Upper lobe of left lung (tissue), 6 donors: Measurements from ENCODE around the gene AGRN. TPM values are rescaled to one million over a fixed set of nuclear protein-coding genes. Genes with fewer than 3 reads are reported as not detected.

Experiments used
- ATAC-seq, 2 donors: fragments of 200-7000 bp; cut with Tn5 transposase; one replicate each; pipeline ENCODE4 v1.9.1; 2022; ENCODE audit warnings: mild to moderate bottlenecking in 2 of 2, moderate library complexity in 2 of 2; ENCODE audit not compliant: low FRiP score in 2 of 2
- DNase-seq, 2 donors: peaks; one replicate each; pipeline ENCODE4 v3.0.0-alpha.2; 2019 to 2020
- H3K27ac ChIP-seq, 4 donors: fragments of 200-600 bp; sonication (generic); one replicate each; pipeline ENCODE4 v1.5.1; 2016 to 2019
- H3K27me3 ChIP-seq, 4 donors: fragments of 200-600 bp; sonication (generic); one replicate each; pipeline ENCODE4 v1.5.1; 2017 to 2019
- H3K36me3 ChIP-seq, 4 donors: fragments of 200-600 bp; sonication (generic); one replicate each; pipeline ENCODE4 v1.5.1; 2016 to 2019
- H3K4me1 ChIP-seq, 4 donors: fragments of 200-600 bp; sonication (generic); one replicate each; pipeline ENCODE4 v1.5.1; 2018 to 2019
- H3K4me3 ChIP-seq, 4 donors: fragments of 200-600 bp; sonication (generic); one replicate each; pipeline ENCODE4 v1.5.1; 2017 to 2019; ENCODE audit warnings: mild to moderate bottlenecking in 2 of 4, moderate library complexity in 1 of 4
- H3K9me3 ChIP-seq, 4 donors: fragments of 200-600 bp; sonication (generic); one replicate each; pipeline ENCODE4 v1.5.1; 2018 to 2019
- EP300 ChIP-seq, 4 donors: sonication (generic); formaldehyde crosslinking; IDR thresholded peaks; one replicate each; pipeline ENCODE4 v1.5.1; 2017; ENCODE audit warnings: antibody characterized with exemption in 4 of 4, control low read depth in 2 of 4
- POLR2A ChIP-seq, 4 donors: fragments of 450-650 bp; IDR thresholded peaks; one replicate each; pipeline ENCODE4 v1.5.1; 2016 to 2017; ENCODE audit warnings: antibody characterized with exemption in 4 of 4, mild to moderate bottlenecking in 2 of 4
- POLR2AphosphoS5 ChIP-seq, 2 donors: sonication (generic); formaldehyde crosslinking; IDR thresholded peaks; one replicate each; pipeline ENCODE4 v1.5.1; 2017; ENCODE audit warnings: antibody characterized with exemption in 2 of 2
- WGBS, 2 donors: methylation state at CpG; one replicate each; pipeline ENCODE4 v1.1.5; 2017 to 2018; 5-methylcytosine and 5-hydroxymethylcytosine counted together
- total RNA-seq, 6 donors: library from RNA; depleted of rRNA in 4 of 6; stranded (reverse); fragments of >200 nt in 4 of 6; gene quantifications; one replicate each; pipeline versions ENCODE4 v1.1.0 to v1.2.1, GENCODE V29; 2016 to 2021
- TF ChIP-seq, protein P1 (sequence below), 6 experiments: fragments of 450-650 bp in 4 of 6; fragments of 200-600 bp in 2 of 6; sonication (generic) in 2 of 6; IDR thresholded peaks; one replicate each; pipeline ENCODE4 v1.5.1; 2016 to 2019; ENCODE audit warnings: antibody characterized with exemption in 6 of 6
- donor health status: DM: no; HTN: no; CAD: no; lungs with moderate emphysema.
- donor health status: DM: no; HTN: yes; CAD: no; lungs with severe emphysema.

AGRN gene
- total RNA-seq, 6 donors from 2014 or later: 91.0 to 316 (median 157) TPM

DNA sequence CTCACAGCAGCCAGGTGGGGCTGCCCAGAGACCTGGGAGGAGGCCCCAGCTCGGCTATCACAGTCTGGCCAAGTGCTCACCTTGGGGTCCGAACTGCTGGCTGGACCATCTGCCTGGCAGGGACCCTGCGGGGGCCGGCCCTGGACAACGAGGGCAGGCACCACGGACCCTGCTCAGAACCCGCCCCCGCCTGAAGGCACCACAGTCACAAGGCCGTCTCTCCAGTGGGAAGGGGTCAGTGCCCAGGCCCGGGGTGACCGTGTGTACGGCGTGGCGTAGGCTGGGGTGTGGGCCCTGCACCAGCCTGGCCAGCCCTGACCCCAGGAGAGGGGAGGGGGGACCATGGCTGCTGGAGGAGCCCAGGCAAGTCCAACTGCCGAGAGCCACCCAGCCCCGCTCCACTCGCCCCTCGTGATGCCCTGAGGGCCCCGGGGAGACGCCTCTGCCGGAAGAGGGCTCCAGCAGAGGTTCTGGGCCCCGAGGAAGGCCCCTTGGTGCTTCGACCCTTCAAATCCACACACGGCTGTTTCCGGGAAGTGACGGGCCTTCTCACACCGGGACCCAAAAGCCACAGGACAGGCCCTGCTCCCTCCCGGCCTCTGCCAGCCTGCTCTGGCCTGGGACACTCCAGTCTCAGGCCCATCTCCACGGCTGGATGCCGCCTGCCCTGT is 65.4 kb downstream of the AGRN start:
- peak in 1 of 2 donors; percentile 75 for DNase-seq
- 90 to 100% methylated on average over 7 to 30 of the region's 30 CpGs for whole genome bisulfite sequencing, 2 donors
- no peak for ATAC-seq
- TF ChIP-seq, protein P1, sequence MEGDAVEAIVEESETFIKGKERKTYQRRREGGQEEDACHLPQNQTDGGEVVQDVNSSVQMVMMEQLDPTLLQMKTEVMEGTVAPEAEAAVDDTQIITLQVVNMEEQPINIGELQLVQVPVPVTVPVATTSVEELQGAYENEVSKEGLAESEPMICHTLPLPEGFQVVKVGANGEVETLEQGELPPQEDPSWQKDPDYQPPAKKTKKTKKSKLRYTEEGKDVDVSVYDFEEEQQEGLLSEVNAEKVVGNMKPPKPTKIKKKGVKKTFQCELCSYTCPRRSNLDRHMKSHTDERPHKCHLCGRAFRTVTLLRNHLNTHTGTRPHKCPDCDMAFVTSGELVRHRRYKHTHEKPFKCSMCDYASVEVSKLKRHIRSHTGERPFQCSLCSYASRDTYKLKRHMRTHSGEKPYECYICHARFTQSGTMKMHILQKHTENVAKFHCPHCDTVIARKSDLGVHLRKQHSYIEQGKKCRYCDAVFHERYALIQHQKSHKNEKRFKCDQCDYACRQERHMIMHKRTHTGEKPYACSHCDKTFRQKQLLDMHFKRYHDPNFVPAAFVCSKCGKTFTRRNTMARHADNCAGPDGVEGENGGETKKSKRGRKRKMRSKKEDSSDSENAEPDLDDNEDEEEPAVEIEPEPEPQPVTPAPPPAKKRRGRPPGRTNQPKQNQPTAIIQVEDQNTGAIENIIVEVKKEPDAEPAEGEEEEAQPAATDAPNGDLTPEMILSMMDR (IDR thresholded peaks at IDR 0.05): no peak
- TF ChIP-seq POLR2A (IDR thresholded peaks at IDR 0.05) (no peak), EP300 (IDR thresholded peaks at IDR 0.05) (no peak), POLR2AphosphoS5 (IDR thresholded peaks at IDR 0.05) (no peak)
- Histone ChIP-seq H3K27ac (no peak overlapping the region), H3K4me1 (peaks cover 1 to 2% (median 1%) of the 10 kb centered on the region in 4 donors), H3K9me3 (no peaks in the 10 kb centered on the region), H3K27me3 (no peaks in the 10 kb centered on the region), H3K4me3 (no peak overlapping the region), H3K36me3 (peaks cover 0 to 17% (median 6%) of the 10 kb centered on the region in 4 donors)

DNA sequence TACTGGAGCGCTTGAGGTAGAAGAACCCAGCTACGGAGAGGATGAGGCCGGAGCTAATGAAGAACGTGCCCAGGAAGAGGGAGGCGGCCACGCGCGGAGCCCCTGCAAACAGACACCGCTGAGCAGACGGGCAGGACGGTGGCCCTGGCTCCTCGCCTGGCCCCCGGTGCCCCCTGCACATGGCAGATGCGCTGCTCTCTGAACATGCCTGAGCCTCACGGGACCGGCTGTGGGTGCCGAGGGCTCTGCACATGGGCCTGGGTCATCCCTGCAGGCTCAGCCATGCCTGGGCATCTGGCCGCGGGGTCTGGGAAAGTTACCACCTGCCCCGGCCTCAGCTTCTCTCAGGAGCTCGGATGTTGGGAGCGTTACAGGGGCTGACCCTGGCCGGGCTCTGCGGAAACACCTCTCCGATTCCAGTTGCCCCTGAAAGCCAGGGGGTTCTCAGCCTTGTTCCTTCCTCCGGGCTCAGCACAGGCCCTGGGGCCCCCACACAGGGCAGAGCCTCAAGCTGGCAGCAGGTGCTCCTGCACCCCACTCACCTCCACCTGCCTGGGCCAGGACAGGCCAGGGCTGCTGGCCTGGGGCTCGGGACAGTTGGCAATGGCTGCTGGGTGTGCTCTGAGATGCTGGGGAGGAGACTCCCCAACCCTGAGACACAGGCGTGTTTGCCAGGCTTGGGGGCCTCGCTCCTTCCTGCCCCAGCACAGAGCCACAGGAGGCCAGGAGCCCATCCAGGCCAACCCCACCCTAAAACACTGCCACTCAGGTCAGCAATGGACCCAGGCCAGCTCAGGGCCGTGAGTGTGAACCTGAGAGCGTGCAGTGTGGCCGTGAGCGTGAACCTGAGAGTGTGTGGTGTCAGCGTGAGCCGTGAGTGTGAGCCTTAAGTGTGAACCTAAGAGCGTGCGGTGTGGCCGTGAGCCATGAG is 66.3 kb downstream of the AGRN start:
- no peaks in the 10 kb centered on the region for H3K9me3 ChIP-seq
- no peaks in the 10 kb centered on the region for H3K4me1 ChIP-seq
- ATAC-seq (no peak), DNase-seq (peak in 1 of 2 donors; percentile 82)
- no peak for TF ChIP-seq EP300 (IDR thresholded peaks at IDR 0.05)
- TF ChIP-seq, protein P1 (IDR thresholded peaks at IDR 0.05): no peak
- TF ChIP-seq POLR2A (IDR thresholded peaks at IDR 0.05): no peak
- TF ChIP-seq POLR2AphosphoS5 (IDR thresholded peaks at IDR 0.05): no peak
- no peak overlapping the region for H3K27ac ChIP-seq
- H3K4me3 ChIP-seq: no peak overlapping the region
- no peaks in the 10 kb centered on the region for H3K27me3 ChIP-seq
- WGBS, 2 donors: 95% methylated on average over 21 to 38 of the region's 38 CpGs
- peaks cover 0 to 17% (median 6%) of the 10 kb centered on the region in 4 donors for H3K36me3 ChIP-seq

DNA sequence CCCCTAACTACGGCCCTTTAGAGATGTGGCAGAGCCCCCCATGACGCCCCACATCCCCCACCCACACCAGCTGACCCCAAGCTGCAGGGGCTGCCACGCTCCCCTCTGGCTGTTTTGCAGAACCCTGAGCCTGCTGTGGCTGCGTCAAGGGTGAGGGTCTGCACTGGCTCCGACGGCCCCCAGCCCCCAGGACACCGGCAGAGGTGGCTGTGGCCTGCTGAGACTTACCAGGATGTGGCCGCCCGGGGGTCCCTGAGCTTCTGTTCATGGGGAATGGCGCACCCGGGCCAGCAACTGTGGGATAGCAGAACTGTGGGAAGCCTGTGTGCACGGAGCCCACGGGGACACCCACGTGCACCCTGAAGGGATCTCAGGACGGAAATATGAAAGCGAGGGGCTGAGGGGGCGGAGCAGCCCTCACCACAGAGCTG is 67.0 kb downstream of the AGRN start:
- Histone ChIP-seq H3K27ac (no peak overlapping the region), H3K27me3 (no peaks in the 10 kb centered on the region), H3K4me3 (no peak overlapping the region), H3K9me3 (no peaks in the 10 kb centered on the region), H3K4me1 (no peaks in the 10 kb centered on the region), H3K36me3 (peaks cover 0 to 17% (median 6%) of the 10 kb centered on the region in 4 donors)
- peak in 1 of 2 donors; percentile 69 for DNase-seq
- ATAC-seq: no peak
- no peak for TF ChIP-seq EP300 (IDR thresholded peaks at IDR 0.05)
- TF ChIP-seq POLR2AphosphoS5 (IDR thresholded peaks at IDR 0.05): no peak
- TF ChIP-seq, protein P1 (IDR thresholded peaks at IDR 0.05): no peak
- no peak for TF ChIP-seq POLR2A (IDR thresholded peaks at IDR 0.05)
- 93 to 94% methylated on average over 5 to 16 of the region's 17 CpGs for WGBS, 2 donors

DNA sequence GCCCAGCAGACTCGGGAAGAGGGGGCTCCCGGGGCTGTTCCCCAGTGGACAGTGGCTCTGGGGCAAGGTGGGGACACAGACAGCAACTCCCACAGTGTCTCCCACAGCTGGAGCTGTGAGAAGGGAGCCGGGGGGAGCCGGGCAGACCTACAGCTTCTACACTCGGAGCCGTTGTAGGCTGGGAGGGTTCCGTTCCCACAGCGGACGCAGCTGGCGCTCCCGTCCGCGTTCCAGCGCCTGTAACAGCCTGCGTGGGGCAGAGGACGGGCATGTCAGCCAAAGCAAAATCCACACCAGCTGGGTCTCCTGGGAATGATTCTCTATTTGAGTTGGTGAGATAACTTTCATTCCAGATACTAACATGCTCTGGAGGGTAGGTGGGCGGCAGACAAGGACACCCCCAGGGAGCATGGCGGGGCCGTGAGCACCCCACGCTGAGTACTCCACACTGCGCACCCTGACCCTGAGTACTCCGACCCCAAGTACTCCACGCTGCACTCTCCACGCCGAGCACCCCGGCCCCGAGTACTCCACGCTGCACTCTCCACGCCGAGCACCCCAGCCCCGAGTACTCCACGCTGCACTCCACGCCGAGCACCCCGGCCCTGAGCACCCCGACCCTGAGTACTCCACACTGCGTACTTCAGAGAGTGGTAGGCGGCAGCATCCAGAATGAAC is 67.6 kb downstream of the AGRN start:
- TF ChIP-seq EP300 (IDR thresholded peaks at IDR 0.05) (no peak), POLR2AphosphoS5 (IDR thresholded peaks at IDR 0.05) (no peak), POLR2A (IDR thresholded peaks at IDR 0.05) (no peak)
- TF ChIP-seq, protein P1 (IDR thresholded peaks at IDR 0.05): no peak
- ATAC-seq: no peak
- H3K4me1 ChIP-seq: no peaks in the 10 kb centered on the region
- H3K9me3 ChIP-seq: no peaks in the 10 kb centered on the region
- no peaks in the 10 kb centered on the region for H3K27me3 ChIP-seq
- DNase-seq: peak in 1 of 2 donors; percentile 73
- no peak overlapping the region for H3K27ac ChIP-seq
- 91 to 95% methylated on average over 33 to 38 of the region's 38 CpGs for WGBS, 2 donors
- H3K36me3 ChIP-seq: peaks cover 0 to 17% (median 4%) of the 10 kb centered on the region in 4 donors
- no peak overlapping the region for H3K4me3 ChIP-seq
